HG02981 (cell line): ENCODE results near the gene CMIP.

ENCODE experiments used
- ATAC-seq: cut with Tn5 transposase; IDR thresholded peaks from one replicate; pipeline ENCODE4 v1.9.1; 2021; ENCODE audit warnings: mild to moderate bottlenecking, moderate library complexity; ENCODE audit not compliant: unreplicated experiment

Gene CMIP

GRCh38 chr16:81615833-81616232, 171.2 kb downstream of the CMIP start:
- no peak for ATAC-seq

GRCh38 chr16:81616321-81617020, 171.9 kb downstream of the CMIP start:
- ATAC-seq = peak; percentile 77

- no peak for ATAC-seq
These were observed 172.4 kb downstream of the CMIP start for GRCh38 chr16:81617021-81617346.

- no peak for ATAC-seq
These were observed 173.6 kb downstream of the CMIP start for GRCh38 chr16:81618187-81618586.

- ATAC-seq = no peak
These were observed 174.1 kb downstream of the CMIP start for GRCh38 chr16:81618661-81619060.

GRCh38 chr16:81620029-81620428, 175.4 kb downstream of the CMIP start:
- ATAC-seq = no peak

GRCh38 chr16:81620796-81621195, 176.2 kb downstream of the CMIP start:
- ATAC-seq = no peak

- ATAC-seq = no peak
These were observed 176.9 kb downstream of the CMIP start for GRCh38 chr16:81621496-81621895.

- ATAC-seq = no peak
These were observed 178.9 kb downstream of the CMIP start for GRCh38 chr16:81623365-81624102.

- no peak for ATAC-seq
These were observed 179.8 kb downstream of the CMIP start for GRCh38 chr16:81624403-81624759.

GRCh38 chr16:81624760-81625543, 180.3 kb downstream of the CMIP start:
- ATAC-seq = no peak

GRCh38 chr16:81625544-81626153, 181.0 kb downstream of the CMIP start:
- no peak for ATAC-seq

- no peak for ATAC-seq
These were observed 181.6 kb downstream of the CMIP start for GRCh38 chr16:81626181-81626674.

GRCh38 chr16:81627024-81627423, 182.4 kb downstream of the CMIP start:
- ATAC-seq = no peak

GRCh38 chr16:81627729-81628244, 183.2 kb downstream of the CMIP start:
- no peak for ATAC-seq

- no peak for ATAC-seq
These were observed 184.6 kb downstream of the CMIP start for GRCh38 chr16:81629034-81629802.

- ATAC-seq = no peak
These were observed 185.5 kb downstream of the CMIP start for GRCh38 chr16:81629896-81630634.

GRCh38 chr16:81630635-81631031, 186.0 kb downstream of the CMIP start:
- ATAC-seq = no peak

GRCh38 chr16:81632392-81633146, 188.0 kb downstream of the CMIP start:
- ATAC-seq = no peak
